Uterus (tissue), 2 donors: ENCODE measurements around the gene SMTNL1.

Source experiments
- POLR2A ChIP-seq, 2 donors: fragments of 450-650 bp; IDR thresholded peaks; one replicate each; pipeline ENCODE4 v1.6.1; 2016; ENCODE audit warnings: antibody characterized with exemption in 2 of 2, mild to moderate bottlenecking in 1 of 2, moderate library complexity in 1 of 2
- TF ChIP-seq, protein P1 (sequence below), 4 experiments: fragments of 200-600 bp in 2 of 4; fragments of 450-650 bp in 2 of 4; sonication (generic) in 2 of 4; IDR thresholded peaks; one replicate each; pipeline ENCODE4 v1.5.1; 2016 to 2019; ENCODE audit warnings: antibody characterized with exemption in 4 of 4, mild to moderate bottlenecking in 2 of 4, moderate library complexity in 1 of 4

DNA sequence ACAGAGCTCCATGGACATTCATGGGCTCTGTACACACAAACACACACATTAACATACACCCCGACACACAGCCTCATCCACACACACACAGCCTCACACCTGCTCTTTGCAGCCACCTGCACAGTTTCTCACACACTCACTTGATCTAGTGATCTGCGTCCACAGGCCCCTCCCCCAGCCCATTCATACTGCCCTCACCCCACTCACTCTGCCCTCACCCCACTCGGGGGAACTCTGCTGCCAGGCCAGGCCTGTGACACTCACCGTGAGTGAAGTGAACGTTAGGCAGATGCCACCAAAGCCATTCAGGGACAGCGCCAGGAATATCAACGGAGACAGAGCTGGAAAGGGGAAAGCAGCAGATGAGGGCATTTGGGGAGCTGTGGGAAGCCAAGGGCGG, 36.9 kb upstream of the SMTNL1 start:
- TF ChIP-seq, protein P1, sequence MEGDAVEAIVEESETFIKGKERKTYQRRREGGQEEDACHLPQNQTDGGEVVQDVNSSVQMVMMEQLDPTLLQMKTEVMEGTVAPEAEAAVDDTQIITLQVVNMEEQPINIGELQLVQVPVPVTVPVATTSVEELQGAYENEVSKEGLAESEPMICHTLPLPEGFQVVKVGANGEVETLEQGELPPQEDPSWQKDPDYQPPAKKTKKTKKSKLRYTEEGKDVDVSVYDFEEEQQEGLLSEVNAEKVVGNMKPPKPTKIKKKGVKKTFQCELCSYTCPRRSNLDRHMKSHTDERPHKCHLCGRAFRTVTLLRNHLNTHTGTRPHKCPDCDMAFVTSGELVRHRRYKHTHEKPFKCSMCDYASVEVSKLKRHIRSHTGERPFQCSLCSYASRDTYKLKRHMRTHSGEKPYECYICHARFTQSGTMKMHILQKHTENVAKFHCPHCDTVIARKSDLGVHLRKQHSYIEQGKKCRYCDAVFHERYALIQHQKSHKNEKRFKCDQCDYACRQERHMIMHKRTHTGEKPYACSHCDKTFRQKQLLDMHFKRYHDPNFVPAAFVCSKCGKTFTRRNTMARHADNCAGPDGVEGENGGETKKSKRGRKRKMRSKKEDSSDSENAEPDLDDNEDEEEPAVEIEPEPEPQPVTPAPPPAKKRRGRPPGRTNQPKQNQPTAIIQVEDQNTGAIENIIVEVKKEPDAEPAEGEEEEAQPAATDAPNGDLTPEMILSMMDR (IDR thresholded peaks at IDR 0.05): no peak
- TF ChIP-seq POLR2A (IDR thresholded peaks at IDR 0.05): no peak
